ENCODE results near the gene CFI. TPM values are rescaled to one million over a fixed set of nuclear protein-coding genes. Genes with fewer than 3 reads are reported as not detected.

The CFI gene
- total and polyA plus RNA-seq, 2 of the 8 experiments (the other 6 are each of a cell fraction or from before 2014, with no cell fraction given), result not detected

GRCh38 chr4:109722357-109722756, 79.4 kb downstream of the CFI start:
- no peak overlapping the region for H4K8ac ChIP-seq (ENCODE audit: extremely low read depth, insufficient read depth, low read length)
- no peak overlapping the region for H3K18ac ChIP-seq (ENCODE audit: extremely low read depth, low read length)
- H3K23me2 ChIP-seq (ENCODE audit: low read depth, low read length), result no peaks in the 10 kb centered on the region
- no peak overlapping the region for H3K4me2 ChIP-seq (ENCODE audit: insufficient read depth in 1 of 2, low read depth in 2 of 2, low read length in 2 of 2)
- H3K79me1 ChIP-seq (ENCODE audit: low read depth, low read length), result 0 out of 2 replicates have a peak, but pooled peaks cover 2% of the 10 kb centered on the region
- peaks cover 0 to 8% (median 3%) of the 10 kb centered on the region in 4 experiments; a peak in 6 of 8 replicates for H3K36me3 ChIP-seq (ENCODE audit: control insufficient read depth in 2 of 4, insufficient read depth in 4 of 4, low read length in 3 of 4)
- CTCF ChIA-PET (ENCODE audit: partially characterized antibody), result interaction anchor here (1.1 kb wide), 1 partner anchor 18 kb away, joined by 3 read pairs; no protein-coding TSS in a partner anchor
- no peaks in the 10 kb centered on the region for H3K27me3 ChIP-seq (replicated peaks in 1 of 4; ENCODE audit: control insufficient read depth in 3 of 4, extremely low read depth in 1 of 4, insufficient read depth in 3 of 4, low read length in 3 of 4)
- no peaks in the 10 kb centered on the region for H3K9me3 ChIP-seq (ENCODE audit: insufficient read depth in 2 of 2, low read depth in 1 of 2, low read length in 1 of 2)
- H3K14ac ChIP-seq (ENCODE audit: insufficient read length), result no peak overlapping the region
- no peak overlapping the region for H3K4me3 ChIP-seq (ENCODE audit: extremely low read depth in 1 of 4, insufficient read depth in 2 of 4, low read depth in 3 of 4, low read length in 4 of 4)
- H4K5ac ChIP-seq (ENCODE audit: insufficient read length, low read depth, low read length), result no peak overlapping the region
- H2AFZ ChIP-seq (ENCODE audit: low read length), result no peak overlapping the region
- no peak overlapping the region for H2BK20ac ChIP-seq (ENCODE audit: low read length)
- no peak overlapping the region for H3K27ac ChIP-seq (ENCODE audit: low read depth, low read length)
- H3K4ac ChIP-seq (replicated peaks; ENCODE audit: insufficient read length, low read depth, low read length), result no peak overlapping the region
- H3K56ac ChIP-seq (replicated peaks; ENCODE audit: insufficient read length, low read depth, low read length), result no peak overlapping the region
- H2BK120ac ChIP-seq (replicated peaks; ENCODE audit: low read depth, low read length), result no peak overlapping the region
- no peak overlapping the region for H3K9ac ChIP-seq (replicated peaks in 1 of 4; ENCODE audit: extremely low read depth in 1 of 4, low read depth in 3 of 4, low read length in 3 of 4)
- H2BK15ac ChIP-seq (ENCODE audit: low read length), result no peak overlapping the region
- no peak overlapping the region for H4K91ac ChIP-seq (replicated peaks; ENCODE audit: insufficient read length, low read length)
- H4K20me1 ChIP-seq (replicated peaks in 1 of 2; ENCODE audit: control insufficient read depth in 1 of 2, insufficient read depth in 2 of 2, low read length in 2 of 2), result no peaks in the 10 kb centered on the region
- POLR2A ChIA-PET (ENCODE audit: partially characterized antibody), result no interaction called here
- peaks cover 14 to 75% of the 10 kb centered on the region in 2 experiments for H3K79me2 ChIP-seq (ENCODE audit: control insufficient read depth in 1 of 2, insufficient read depth in 2 of 2, low read length in 2 of 2)
- H2AK5ac ChIP-seq (ENCODE audit: low read depth, low read length), result no peak overlapping the region
- H2BK12ac ChIP-seq (ENCODE audit: low read depth, low read length), result no peak overlapping the region
- no peak overlapping the region for H3K23ac ChIP-seq (ENCODE audit: insufficient read length)
- DNase-seq (ENCODE audit: low read depth in 1 of 2, low spot score in 2 of 2) (no peak), FAIRE-seq (no peak)
- no peak overlapping the region for H2BK5ac ChIP-seq (ENCODE audit: low read depth, low read length)
- no peaks in the 10 kb centered on the region for H3K4me1 ChIP-seq (replicated peaks in 1 of 4; ENCODE audit: control insufficient read depth in 3 of 4, insufficient read depth in 4 of 4, low read length in 3 of 4)
- no peak for TF ChIP-seq CEBPB (IDR thresholded peaks at IDR 0.05; ENCODE audit: low read depth, low read length)
- TF ChIP-seq SIX5 (IDR thresholded peaks at IDR 0.05; ENCODE audit: low read depth, low read length), result no peak
- TF ChIP-seq POLR2AphosphoS5 (IDR thresholded peaks at IDR 0.05; ENCODE audit: low read depth, low read length), result no peak
- no peak for TF ChIP-seq TBP (IDR thresholded peaks at IDR 0.05; ENCODE audit: low read depth, low read length)
- TF ChIP-seq TEAD4 (IDR thresholded peaks at IDR 0.05; ENCODE audit: low read depth, low read length), result no peak

Data from H1 (cell line).